ENCODE results near the gene CD276. TPM values are rescaled to one million over a fixed set of nuclear protein-coding genes. Genes with fewer than 3 reads are reported as not detected.

CD276 gene
- polyA plus RNA-seq, 1 donor from 2014 or later = 70.4 TPM

DNA sequence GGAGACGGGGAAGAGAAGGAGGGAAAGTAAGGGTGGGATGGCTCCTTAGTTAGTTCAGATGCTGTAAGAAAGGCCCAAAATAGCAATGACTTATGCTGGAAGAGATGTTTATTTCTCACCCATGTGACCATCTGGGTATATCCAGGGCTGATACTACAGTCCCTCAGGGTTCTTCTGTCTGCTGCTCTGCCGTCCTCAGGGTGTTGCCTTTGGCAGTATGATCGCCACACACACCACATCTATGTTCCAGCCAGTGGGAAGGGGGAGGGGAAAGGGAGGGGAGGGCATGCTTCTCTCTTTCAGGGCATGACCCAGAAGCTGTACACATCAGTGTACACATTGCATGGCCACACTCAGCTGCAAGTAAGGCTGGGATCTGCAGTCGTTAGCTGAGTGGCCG, 10.2 kb downstream of the CD276 start:
- Histone ChIP-seq H3K79me2 (replicated peaks; ENCODE audit: insufficient read depth, low read length) (peaks cover 78% of the 10 kb centered on the region), H3K9ac (ENCODE audit: low read length) (no peak overlapping the region), H3K27ac (ENCODE audit: low read length) (no peak overlapping the region), H3K36me3 (ENCODE audit: insufficient read depth, low read length) (no peaks in the 10 kb centered on the region), H3F3A (ENCODE audit: insufficient read depth, low read length, poor library complexity, severe bottlenecking) (no peaks in the 10 kb centered on the region), H2AFZ (ENCODE audit: low read depth, low read length) (no peak overlapping the region), H3K27me3 (ENCODE audit: insufficient read depth, low read depth, low read length) (no peaks in the 10 kb centered on the region), H3K4me2 (ENCODE audit: low read length) (no peak overlapping the region), H3K4me3 (ENCODE audit: low read length) (no peak overlapping the region), H4K20me1 (ENCODE audit: insufficient read depth) (peaks cover 12% of the 10 kb centered on the region), H3K9me2 (ENCODE audit: insufficient read depth, low read length) (no peaks in the 10 kb centered on the region), H3K9me3 (ENCODE audit: low read length) (no peaks in the 10 kb centered on the region)
- no peak for TF ChIP-seq MXI1 (conservative IDR thresholded peaks at IDR 0.05; ENCODE audit: poor library complexity, severe bottlenecking)
- no peak for TF ChIP-seq POLR2AphosphoS5 (IDR thresholded peaks at IDR 0.05)
- no peak for TF ChIP-seq EP300 (conservative IDR thresholded peaks at IDR 0.05; ENCODE audit: poor library complexity, severe bottlenecking)
- no peak for TF ChIP-seq SMC3 (conservative IDR thresholded peaks at IDR 0.05; ENCODE audit: poor library complexity)
- TF ChIP-seq, protein P1, sequence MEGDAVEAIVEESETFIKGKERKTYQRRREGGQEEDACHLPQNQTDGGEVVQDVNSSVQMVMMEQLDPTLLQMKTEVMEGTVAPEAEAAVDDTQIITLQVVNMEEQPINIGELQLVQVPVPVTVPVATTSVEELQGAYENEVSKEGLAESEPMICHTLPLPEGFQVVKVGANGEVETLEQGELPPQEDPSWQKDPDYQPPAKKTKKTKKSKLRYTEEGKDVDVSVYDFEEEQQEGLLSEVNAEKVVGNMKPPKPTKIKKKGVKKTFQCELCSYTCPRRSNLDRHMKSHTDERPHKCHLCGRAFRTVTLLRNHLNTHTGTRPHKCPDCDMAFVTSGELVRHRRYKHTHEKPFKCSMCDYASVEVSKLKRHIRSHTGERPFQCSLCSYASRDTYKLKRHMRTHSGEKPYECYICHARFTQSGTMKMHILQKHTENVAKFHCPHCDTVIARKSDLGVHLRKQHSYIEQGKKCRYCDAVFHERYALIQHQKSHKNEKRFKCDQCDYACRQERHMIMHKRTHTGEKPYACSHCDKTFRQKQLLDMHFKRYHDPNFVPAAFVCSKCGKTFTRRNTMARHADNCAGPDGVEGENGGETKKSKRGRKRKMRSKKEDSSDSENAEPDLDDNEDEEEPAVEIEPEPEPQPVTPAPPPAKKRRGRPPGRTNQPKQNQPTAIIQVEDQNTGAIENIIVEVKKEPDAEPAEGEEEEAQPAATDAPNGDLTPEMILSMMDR (IDR thresholded peaks at IDR 0.05; ENCODE audit: poor library complexity, severe bottlenecking) = no peak
- TF ChIP-seq RAD21 (conservative IDR thresholded peaks at IDR 0.05) = no peak
- TF ChIP-seq EZH2 (IDR thresholded peaks at IDR 0.05; ENCODE audit: borderline replicate concordance, insufficient read depth, low read length, poor library complexity, severe bottlenecking) = no peak
- TF ChIP-seq, protein P2, sequence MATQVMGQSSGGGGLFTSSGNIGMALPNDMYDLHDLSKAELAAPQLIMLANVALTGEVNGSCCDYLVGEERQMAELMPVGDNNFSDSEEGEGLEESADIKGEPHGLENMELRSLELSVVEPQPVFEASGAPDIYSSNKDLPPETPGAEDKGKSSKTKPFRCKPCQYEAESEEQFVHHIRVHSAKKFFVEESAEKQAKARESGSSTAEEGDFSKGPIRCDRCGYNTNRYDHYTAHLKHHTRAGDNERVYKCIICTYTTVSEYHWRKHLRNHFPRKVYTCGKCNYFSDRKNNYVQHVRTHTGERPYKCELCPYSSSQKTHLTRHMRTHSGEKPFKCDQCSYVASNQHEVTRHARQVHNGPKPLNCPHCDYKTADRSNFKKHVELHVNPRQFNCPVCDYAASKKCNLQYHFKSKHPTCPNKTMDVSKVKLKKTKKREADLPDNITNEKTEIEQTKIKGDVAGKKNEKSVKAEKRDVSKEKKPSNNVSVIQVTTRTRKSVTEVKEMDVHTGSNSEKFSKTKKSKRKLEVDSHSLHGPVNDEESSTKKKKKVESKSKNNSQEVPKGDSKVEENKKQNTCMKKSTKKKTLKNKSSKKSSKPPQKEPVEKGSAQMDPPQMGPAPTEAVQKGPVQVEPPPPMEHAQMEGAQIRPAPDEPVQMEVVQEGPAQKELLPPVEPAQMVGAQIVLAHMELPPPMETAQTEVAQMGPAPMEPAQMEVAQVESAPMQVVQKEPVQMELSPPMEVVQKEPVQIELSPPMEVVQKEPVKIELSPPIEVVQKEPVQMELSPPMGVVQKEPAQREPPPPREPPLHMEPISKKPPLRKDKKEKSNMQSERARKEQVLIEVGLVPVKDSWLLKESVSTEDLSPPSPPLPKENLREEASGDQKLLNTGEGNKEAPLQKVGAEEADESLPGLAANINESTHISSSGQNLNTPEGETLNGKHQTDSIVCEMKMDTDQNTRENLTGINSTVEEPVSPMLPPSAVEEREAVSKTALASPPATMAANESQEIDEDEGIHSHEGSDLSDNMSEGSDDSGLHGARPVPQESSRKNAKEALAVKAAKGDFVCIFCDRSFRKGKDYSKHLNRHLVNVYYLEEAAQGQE (IDR thresholded peaks at IDR 0.05; ENCODE audit: borderline replicate concordance) = no peak
- no peak for TF ChIP-seq TAF1 (IDR thresholded peaks at IDR 0.05; ENCODE audit: low read depth)

DNA sequence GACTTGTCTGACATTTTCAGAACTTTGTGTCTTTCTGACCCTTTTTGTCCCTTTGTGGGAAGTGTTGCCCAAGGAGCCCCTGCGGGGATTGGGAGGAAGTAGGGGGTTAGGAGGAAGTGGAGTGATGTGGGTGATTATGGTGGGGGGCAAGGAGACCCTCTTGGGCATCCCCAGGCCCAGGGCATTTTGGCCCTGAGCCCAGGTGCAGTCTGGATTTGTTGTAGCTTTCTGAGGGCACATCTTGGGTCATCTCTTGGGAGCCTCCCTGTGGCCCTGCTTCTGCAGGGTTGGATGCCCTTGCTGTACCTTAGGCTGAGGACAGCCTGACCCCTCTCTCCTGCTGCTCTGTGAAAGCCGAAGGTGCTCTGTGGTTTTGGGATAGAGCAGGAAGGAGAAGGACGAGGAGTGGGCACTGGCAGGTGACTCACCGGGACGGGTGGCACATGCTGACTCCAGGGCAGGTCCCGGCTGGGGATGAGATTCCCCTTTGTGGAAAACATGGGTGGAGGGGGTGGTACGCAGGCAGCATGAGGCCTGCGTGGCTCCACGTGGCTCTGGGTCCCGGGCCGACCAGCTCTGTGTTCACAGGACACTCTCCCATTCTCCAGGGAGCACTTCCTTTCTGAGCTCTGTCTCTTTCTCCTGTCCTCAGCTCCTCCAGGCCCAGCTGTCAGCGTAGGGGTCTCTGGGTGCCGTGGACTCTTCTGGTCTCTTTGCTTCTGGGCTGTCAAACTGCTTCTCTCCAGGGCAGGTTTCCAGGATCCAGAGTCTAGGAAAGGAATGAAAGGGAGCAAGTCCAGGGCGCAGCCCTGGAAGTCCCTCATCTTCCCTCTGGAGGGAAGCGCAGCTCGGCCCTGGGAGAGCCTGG, 11.8 kb downstream of the CD276 start:
- peaks cover 72% of the 10 kb centered on the region for H3K79me2 ChIP-seq (replicated peaks; ENCODE audit: insufficient read depth, low read length)
- no peaks in the 10 kb centered on the region for H3K9me3 ChIP-seq (ENCODE audit: low read length)
- TF ChIP-seq RAD21 (conservative IDR thresholded peaks at IDR 0.05) (no peak), EP300 (conservative IDR thresholded peaks at IDR 0.05; ENCODE audit: poor library complexity, severe bottlenecking) (no peak), POLR2AphosphoS5 (IDR thresholded peaks at IDR 0.05) (no peak), TAF1 (IDR thresholded peaks at IDR 0.05; ENCODE audit: low read depth) (no peak)
- TF ChIP-seq, protein P1 (IDR thresholded peaks at IDR 0.05; ENCODE audit: poor library complexity, severe bottlenecking) = no peak
- no peaks in the 10 kb centered on the region for H3K9me2 ChIP-seq (ENCODE audit: insufficient read depth, low read length)
- H3K27me3 ChIP-seq (ENCODE audit: insufficient read depth, low read depth, low read length) = no peaks in the 10 kb centered on the region
- H2AFZ ChIP-seq (ENCODE audit: low read depth, low read length) = no peak overlapping the region
- H3F3A ChIP-seq (ENCODE audit: insufficient read depth, low read length, poor library complexity, severe bottlenecking) = no peaks in the 10 kb centered on the region
- H3K27ac ChIP-seq (ENCODE audit: low read length) = no peak overlapping the region
- H3K4me3 ChIP-seq (ENCODE audit: low read length) = no peak overlapping the region
- H3K9ac ChIP-seq (ENCODE audit: low read length) = no peak overlapping the region
- peaks cover 12% of the 10 kb centered on the region for H4K20me1 ChIP-seq (ENCODE audit: insufficient read depth)
- no peaks in the 10 kb centered on the region for H3K36me3 ChIP-seq (ENCODE audit: insufficient read depth, low read length)
- no peak overlapping the region for H3K4me2 ChIP-seq (ENCODE audit: low read length)
